HG03432 (cell line): Measurements from ENCODE around the gene ALDH1A3.

Experiments
- ATAC-seq: cut with Tn5 transposase; IDR thresholded peaks from one replicate; pipeline ENCODE4 v1.9.1; 2021; ENCODE audit warnings: mild to moderate bottlenecking, moderate library complexity; ENCODE audit not compliant: unreplicated experiment

ALDH1A3 gene

GRCh38 chr15:100944986-100945385, 65.4 kb downstream of the ALDH1A3 start:
- no peak for ATAC-seq

- no peak for ATAC-seq
Observed at GRCh38 chr15:100947760-100948429, 68.3 kb downstream of the ALDH1A3 start.

GRCh38 chr15:100948430-100948762, 68.8 kb downstream of the ALDH1A3 start:
- ATAC-seq = no peak

GRCh38 chr15:100949691-100950090, 70.1 kb downstream of the ALDH1A3 start:
- no peak for ATAC-seq

- no peak for ATAC-seq
Observed at GRCh38 chr15:100951965-100952364, 72.3 kb downstream of the ALDH1A3 start.

GRCh38 chr15:100952566-100952965, 72.9 kb downstream of the ALDH1A3 start:
- no peak for ATAC-seq

GRCh38 chr15:100958326-100959065, 78.9 kb downstream of the ALDH1A3 start:
- ATAC-seq = peak; percentile 47

- peak; percentile 37 for ATAC-seq
Observed at GRCh38 chr15:100959066-100960050, 79.7 kb downstream of the ALDH1A3 start.
